Activated CD4-positive, alpha-beta memory T cell treated with anti-CD3 and anti-CD28 coated beads, Interleukin-2, amount 10 ng/mL, durations not matched to agents 7 days and 5 days (primary cell): Measurements from ENCODE around the gene ANKRD49. TPM values are rescaled to one million over a fixed set of nuclear protein-coding genes. Genes with fewer than 3 reads are reported as not detected.
"Not testable (repeated sequence)": the region's sequence is repeated elsewhere in the genome, so short reads cannot be mapped to it uniquely, and the experiment has no call there.

Experiments used
- CTCF ChIA-PET: fragments of 350-600 bp; sonication (Branson Sonifier 250); formaldehyde crosslinking; loops from one replicate; lab custom pipeline; 2021; ENCODE audit warnings: antibody characterized with exemption, inconsistent platforms; lab: Charles Lee
- POLR2A ChIA-PET: fragments of 350-600 bp; sonication (Branson Sonifier 250); formaldehyde crosslinking; loops from one replicate; lab custom pipeline; 2021; ENCODE audit warnings: antibody characterized with exemption; lab: Charles Lee
- DNase-seq: peaks from one replicate; pipeline ENCODE4 v3.0.0-alpha.2; 2020
- H3K27ac Mint-ChIP-seq: one replicate; pipeline ENCODE4 v1.8.0; 2021; ENCODE audit warnings: mild to moderate bottlenecking, mixed read lengths
- H3K27me3 Mint-ChIP-seq: one replicate; pipeline ENCODE4 v1.8.0; 2021; ENCODE audit warnings: mixed read lengths
- H3K36me3 Mint-ChIP-seq: one replicate; pipeline ENCODE4 v1.8.0; 2021; ENCODE audit warnings: low read depth, mixed read lengths
- H3K4me1 Mint-ChIP-seq: one replicate; pipeline ENCODE4 v1.8.0; 2021; ENCODE audit warnings: mixed read lengths
- H3K4me3 Mint-ChIP-seq: one replicate; pipeline ENCODE4 v1.8.0; 2021; ENCODE audit warnings: mild to moderate bottlenecking, mixed read lengths
- H3K9me3 Mint-ChIP-seq: one replicate; pipeline ENCODE4 v1.8.0; 2021; ENCODE audit warnings: mixed read lengths
- total RNA-seq, 2 experiments: library from RNA; stranded (reverse); gene quantifications; one replicate each; pipeline ENCODE4 v1.2.3, GENCODE V29; 2021

The ANKRD49 gene
- total RNA-seq, 2 experiments from 2014 or later, result 26.9 to 27.0 TPM

- peak overlapping the region; percentile 54 for H3K27ac Mint-ChIP-seq
- CTCF ChIA-PET, result no interaction called here
- POLR2A ChIA-PET, result interaction anchor here (0.7 kb wide), 1 partner anchor 20 kb away, joined by 4 read pairs; no protein-coding TSS in a partner anchor
- H3K27me3 Mint-ChIP-seq, result no peaks in the 10 kb centered on the region
- no peak overlapping the region for H3K4me3 Mint-ChIP-seq
- peaks cover 50% of the 10 kb centered on the region for H3K36me3 Mint-ChIP-seq
- DNase-seq, result peak; percentile 38
- H3K4me1 Mint-ChIP-seq, result peaks cover 23% of the 10 kb centered on the region
- no peaks in the 10 kb centered on the region for H3K9me3 Mint-ChIP-seq
These were observed 20.6 kb upstream of the ANKRD49 start for GRCh38 chr11:94472916-94473799.

- peaks cover 47% of the 10 kb centered on the region for H3K36me3 Mint-ChIP-seq
- DNase-seq, result no peak
- CTCF ChIA-PET, result no interaction called here
These were observed 16.2 kb upstream of the ANKRD49 start for GRCh38 chr11:94477624-94478023.

GRCh38 chr11:94481342-94481741 is 12.4 kb upstream of the ANKRD49 start:
- DNase-seq, result no peak
- peaks cover 45% of the 10 kb centered on the region for H3K36me3 Mint-ChIP-seq
- H3K4me3 Mint-ChIP-seq, result no peak overlapping the region
- peaks cover 5% of the 10 kb centered on the region for H3K4me1 Mint-ChIP-seq
- POLR2A ChIA-PET, result no interaction called here
- CTCF ChIA-PET, result no interaction called here
- H3K27ac Mint-ChIP-seq, result no peak overlapping the region
- no peaks in the 10 kb centered on the region for H3K9me3 Mint-ChIP-seq
- no peaks in the 10 kb centered on the region for H3K27me3 Mint-ChIP-seq

More at GRCh38 chr11:94477624-94478023, 16.2 kb upstream of the ANKRD49 start:
- no peak overlapping the region for H3K4me3 Mint-ChIP-seq
- POLR2A ChIA-PET, result no interaction called here
- no peaks in the 10 kb centered on the region for H3K9me3 Mint-ChIP-seq
- H3K27ac Mint-ChIP-seq, result no peak overlapping the region
- peaks cover 22% of the 10 kb centered on the region for H3K4me1 Mint-ChIP-seq
- no peaks in the 10 kb centered on the region for H3K27me3 Mint-ChIP-seq

GRCh38 chr11:94486068-94486467 is 7.7 kb upstream of the ANKRD49 start:
- H3K36me3 Mint-ChIP-seq, result peaks cover 62% of the 10 kb centered on the region
- H3K27me3 Mint-ChIP-seq, result no peaks in the 10 kb centered on the region
- ChIA-PET CTCF (no interaction called here), POLR2A (no interaction called here)
- H3K27ac Mint-ChIP-seq, result no peak overlapping the region
- DNase-seq, result no peak
- peaks cover 6% of the 10 kb centered on the region for H3K4me1 Mint-ChIP-seq
- no peaks in the 10 kb centered on the region for H3K9me3 Mint-ChIP-seq
- no peak overlapping the region for H3K4me3 Mint-ChIP-seq

GRCh38 chr11:94494126-94494680 is 419 bp downstream of the ANKRD49 start:
- H3K36me3 Mint-ChIP-seq, result peaks cover 32% of the 10 kb centered on the region
- DNase-seq, result no peak
- H3K9me3 Mint-ChIP-seq, result no peaks in the 10 kb centered on the region
- H3K27ac Mint-ChIP-seq, result peak overlapping the region; percentile 81
- peaks cover 34% of the 10 kb centered on the region for H3K4me1 Mint-ChIP-seq
- no peaks in the 10 kb centered on the region for H3K27me3 Mint-ChIP-seq
- CTCF ChIA-PET, result interaction anchor here (0.8 to 1.0 kb wide), 2 partner anchors 11 to 321 kb away, joined by 3 read pairs; no protein-coding TSS in a partner anchor
- POLR2A ChIA-PET, result interaction anchor here (0.6 to 1.7 kb wide), 10 partner anchors 9 to 1297 kb away, joined by 3 to 11 read pairs (median 4); partner anchors contain the start of genes C11orf54, CEP57, MED17 and PANX1
- peak overlapping the region; percentile 89 for H3K4me3 Mint-ChIP-seq

GRCh38 chr11:94500181-94500580 is 6.4 kb downstream of the ANKRD49 start:
- Mint-ChIP-seq H3K4me3 (no peak overlapping the region), H3K27me3 (no peaks in the 10 kb centered on the region), H3K27ac (no peak overlapping the region), H3K36me3 (peaks cover 26% of the 10 kb centered on the region), H3K4me1 (peaks cover 10% of the 10 kb centered on the region), H3K9me3 (no peaks in the 10 kb centered on the region)
- ChIA-PET POLR2A (no interaction called here), CTCF (no interaction called here)
- no peak for DNase-seq

- POLR2A ChIA-PET, result no interaction called here
- Mint-ChIP-seq H3K4me3 (no peak overlapping the region), H3K27ac (no peak overlapping the region), H3K27me3 (no peaks in the 10 kb centered on the region), H3K4me1 (no peaks in the 10 kb centered on the region), H3K36me3 (peaks cover 23% of the 10 kb centered on the region), H3K9me3 (no peaks in the 10 kb centered on the region)
- no peak for DNase-seq
- CTCF ChIA-PET, result interaction anchor here (0.7 to 4.8 kb wide), 5 partner anchors 9 to 606 kb away, joined by 3 to 36 read pairs (median 4); no protein-coding TSS in a partner anchor
These were observed 7.7 kb downstream of the ANKRD49 start for GRCh38 chr11:94501522-94501921.

- H3K36me3 Mint-ChIP-seq, result no peaks in the 10 kb centered on the region
- CTCF ChIA-PET, result interaction anchor here (0.6 to 4.8 kb wide), 17 partner anchors 10 to 766 kb away, joined by 3 to 36 read pairs (median 3); partner anchors contain the start of genes ANKRD49 and PANX1
- H3K9me3 Mint-ChIP-seq, result no peaks in the 10 kb centered on the region
- no peaks in the 10 kb centered on the region for H3K4me1 Mint-ChIP-seq
- peaks cover 3% of the 10 kb centered on the region for H3K27me3 Mint-ChIP-seq
- POLR2A ChIA-PET, result no interaction called here
- H3K27ac Mint-ChIP-seq, result no peak overlapping the region
- no peak for DNase-seq
- no peak overlapping the region for H3K4me3 Mint-ChIP-seq
These were observed 11.0 kb downstream of the ANKRD49 start for GRCh38 chr11:94504689-94505293.

- POLR2A ChIA-PET, result interaction anchor here (0.6 kb wide), 1 partner anchor 180 kb away, joined by 3 read pairs; no protein-coding TSS in a partner anchor
- H3K4me1 Mint-ChIP-seq, H3K36me3 Mint-ChIP-seq, CTCF ChIA-PET, H3K27ac Mint-ChIP-seq, DNase-seq, H3K4me3 Mint-ChIP-seq, H3K9me3 Mint-ChIP-seq: not testable (repeated sequence)
- H3K27me3 Mint-ChIP-seq, result peaks cover 14% of the 10 kb centered on the region
These were observed 12.7 kb downstream of the ANKRD49 start for GRCh38 chr11:94506513-94506912.

GRCh38 chr11:94507485-94507884 is 13.7 kb downstream of the ANKRD49 start:
- peaks cover 7% of the 10 kb centered on the region for H3K4me1 Mint-ChIP-seq
- no peaks in the 10 kb centered on the region for H3K9me3 Mint-ChIP-seq
- H3K4me3 Mint-ChIP-seq, result no peak overlapping the region
- H3K27me3 Mint-ChIP-seq, result peaks cover 21% of the 10 kb centered on the region
- no peak for DNase-seq
- ChIA-PET CTCF (interaction anchor here (1.0 kb wide), 1 partner anchor 181 kb away, joined by 3 read pairs; no protein-coding TSS in a partner anchor), POLR2A (no interaction called here)
- no peaks in the 10 kb centered on the region for H3K36me3 Mint-ChIP-seq
- H3K27ac Mint-ChIP-seq, result no peak overlapping the region

GRCh38 chr11:94511932-94512781 is 18.4 kb downstream of the ANKRD49 start, which contains the start of gene C11orf97:
TSS of gene C11orf97 (plus strand) at chr11:94512461. CDS start at chr11:94512529, 68 bp downstream.
- POLR2A ChIA-PET, result interaction anchor here (1.0 to 1.4 kb wide), 2 partner anchors 32 to 35 kb away, joined by 3 to 4 read pairs; partner anchors contain the start of gene FUT4
- CTCF ChIA-PET, result interaction anchor here (1.1 to 1.2 kb wide), 2 partner anchors 25 to 385 kb away, joined by 3 read pairs; no protein-coding TSS in a partner anchor

GRCh38 chr11:94513091-94513490 is 19.3 kb downstream of the ANKRD49 start:
- H3K36me3 Mint-ChIP-seq, result no peaks in the 10 kb centered on the region
- H3K27ac Mint-ChIP-seq, result no peak overlapping the region
- peaks cover 13% of the 10 kb centered on the region for H3K4me1 Mint-ChIP-seq
- ChIA-PET CTCF (interaction anchor here (1.1 kb wide), 1 partner anchor 24 kb away, joined by 3 read pairs; no protein-coding TSS in a partner anchor), POLR2A (interaction anchor here (1.4 to 1.5 kb wide), 2 partner anchors 31 kb away, joined by 4 to 5 read pairs; partner anchors contain the start of gene FUT4)
- H3K27me3 Mint-ChIP-seq, result peaks cover 48% of the 10 kb centered on the region
- H3K9me3 Mint-ChIP-seq, result no peaks in the 10 kb centered on the region
- no peak for DNase-seq
- H3K4me3 Mint-ChIP-seq, result no peak overlapping the region

More at GRCh38 chr11:94511932-94512781, 18.4 kb downstream of the ANKRD49 start, which contains the start of gene C11orf97:
- H3K27ac Mint-ChIP-seq, result no peak within 1 kb of the TSS
- H3K9me3 Mint-ChIP-seq, result no peaks in the 10 kb centered on the region
- peak; percentile 58 for DNase-seq
- peaks cover 47% of the 10 kb centered on the region for H3K27me3 Mint-ChIP-seq
- peak within 1 kb of the TSS; percentile 59 for H3K4me3 Mint-ChIP-seq
- H3K36me3 Mint-ChIP-seq, result no peaks in the 10 kb centered on the region
- H3K4me1 Mint-ChIP-seq, result peaks cover 13% of the 10 kb centered on the region
